IMR-90 (cell line): ENCODE data around the gene SCARB1. TPM values are rescaled to one million over a fixed set of nuclear protein-coding genes. Genes with fewer than 3 reads are reported as not detected.

Experiments used
- ATAC-seq: fragments of 200-7000 bp; cut with Tn5 transposase; 2 replicates; pipeline ENCODE4 v1.9.1; 2020; ENCODE audit warnings: low read depth, mild to moderate bottlenecking, moderate library complexity
- BruUV-seq: library from RNA; stranded (reverse); fragments of 400-500 nt; replicated peaks from 2 replicates; lab custom pipeline; 2021; lab: Mats Ljungman, UMichigan
- CTCF ChIA-PET: fragments of 300-600 bp; formaldehyde crosslinking; extraction: SDS; loops from one replicate; lab custom pipeline; 2021; ENCODE audit warnings: antibody characterized with exemption; lab: Yijun Ruan, JAX
- POLR2A ChIA-PET: fragments of 300-600 bp; sonication (Branson Sonifier 250); formaldehyde crosslinking; loops from one replicate; lab custom pipeline; 2022; ENCODE audit warnings: antibody characterized with exemption; ENCODE audit not compliant: unreplicated experiment; lab: Charles Lee
- DNase-seq: peaks from one replicate; pipeline ENCODE4 v3.0.0; 2013
- H2AFZ ChIP-seq: replicated peaks from 2 replicates; pipeline ENCODE3; 2013; ENCODE audit warnings: low read length, mild to moderate bottlenecking; ENCODE audit not compliant: poor library complexity
- H2AK5ac ChIP-seq: 2 replicates; pipeline ENCODE4 v1.6.1; 2013; ENCODE audit warnings: low read depth, low read length, inconsistent platforms
- H2AK9ac ChIP-seq: replicated peaks from 2 replicates; pipeline ENCODE3; 2013; ENCODE audit warnings: mild to moderate bottlenecking, low read depth, low read length, moderate library complexity; ENCODE audit not compliant: poor library complexity
- H2BK120ac ChIP-seq: 2 replicates; pipeline ENCODE4 v1.6.1; 2013; ENCODE audit warnings: low read depth, low read length, inconsistent platforms
- H2BK15ac ChIP-seq: 3 replicates; pipeline ENCODE4 v1.6.1; 2013; ENCODE audit warnings: low read depth, low read length, inconsistent platforms
- H2BK20ac ChIP-seq: 2 replicates; pipeline ENCODE4 v1.6.1; 2013; ENCODE audit warnings: low read depth, mild to moderate bottlenecking, inconsistent platforms, low read length, moderate library complexity
- H2BK5ac ChIP-seq: 2 replicates; pipeline ENCODE4 v1.6.1; 2013; ENCODE audit warnings: mild to moderate bottlenecking, low read depth, low read length, inconsistent platforms; ENCODE audit not compliant: poor library complexity, severe bottlenecking
- H3K14ac ChIP-seq: replicated peaks from 2 replicates; pipeline ENCODE4 v1.6.1; 2013; ENCODE audit warnings: low read depth, low read length, inconsistent platforms
- H3K18ac ChIP-seq: 2 replicates; pipeline ENCODE4 v1.6.1; 2013; ENCODE audit warnings: low read depth, low read length, control low read depth
- H3K23ac ChIP-seq: 2 replicates; pipeline ENCODE4 v1.6.1; 2013; ENCODE audit warnings: low read depth, low read length, inconsistent platforms
- H3K27ac ChIP-seq: 2 replicates; pipeline ENCODE4 v1.5.1; 2013; ENCODE audit warnings: mild to moderate bottlenecking, control low read depth, low read length; ENCODE audit not compliant: insufficient read depth
- H3K27me3 ChIP-seq: 2 replicates; pipeline ENCODE4 v1.6.1; 2013; ENCODE audit warnings: low read length; ENCODE audit not compliant: control insufficient read depth, insufficient read depth
- H3K36me3 ChIP-seq: 2 replicates; pipeline ENCODE4 v1.6.1; 2013; ENCODE audit warnings: low read length, mixed read lengths; ENCODE audit not compliant: control insufficient read depth, insufficient read depth
- H3K4ac ChIP-seq: 2 replicates; pipeline ENCODE4 v1.6.1; 2013; ENCODE audit warnings: low read depth, low read length, inconsistent platforms
- H3K4me1 ChIP-seq: 2 replicates; pipeline ENCODE4 v1.6.1; 2013; ENCODE audit warnings: low read length, mixed read lengths; ENCODE audit not compliant: control insufficient read depth, insufficient read depth
- H3K4me2 ChIP-seq: 2 replicates; pipeline ENCODE4 v1.6.1; 2013; ENCODE audit warnings: low read depth, mild to moderate bottlenecking, control low read depth, low read length, moderate library complexity
- H3K4me3 ChIP-seq: 2 replicates; pipeline ENCODE4 v1.5.1; 2013; ENCODE audit warnings: low read depth, mild to moderate bottlenecking, control low read depth, low read length, moderate library complexity; ENCODE audit not compliant: insufficient read depth
- H3K56ac ChIP-seq: 2 replicates; pipeline ENCODE4 v1.6.1; 2013; ENCODE audit warnings: low read length, inconsistent platforms; ENCODE audit not compliant: insufficient read depth; ENCODE audit errors: extremely low read depth
- H3K79me1 ChIP-seq, 2 experiments: 2 replicates each; pipeline ENCODE4 v1.6.1; 2013; ENCODE audit warnings: low read length in 2 of 2, inconsistent platforms in 1 of 2, low read depth in 1 of 2
- H3K9ac ChIP-seq: 2 replicates; pipeline ENCODE4 v1.6.1; 2013; ENCODE audit warnings: low read depth, low read length, control low read depth
- H3K9me1 ChIP-seq: 2 replicates; pipeline ENCODE4 v1.6.1; 2013; ENCODE audit warnings: low read length, inconsistent platforms; ENCODE audit not compliant: insufficient read depth
- H3K9me3 ChIP-seq: 2 replicates; pipeline ENCODE4 v1.6.1; 2013; ENCODE audit warnings: low read length; ENCODE audit not compliant: control insufficient read depth, insufficient read depth
- H4K20me1 ChIP-seq: 2 replicates; pipeline ENCODE4 v1.6.1; 2013; ENCODE audit warnings: low read length, inconsistent platforms; ENCODE audit not compliant: insufficient read depth
- H4K5ac ChIP-seq: 2 replicates; pipeline ENCODE4 v1.6.1; 2013; ENCODE audit warnings: mild to moderate bottlenecking, low read depth, low read length, control low read depth
- H4K8ac ChIP-seq, 2 experiments: 2 replicates each; pipeline ENCODE4 v1.6.1; 2013; ENCODE audit warnings: low read depth in 2 of 2, low read length in 2 of 2, control low read depth in 1 of 2, inconsistent platforms in 1 of 2
- H4K91ac ChIP-seq: 2 replicates; pipeline ENCODE4 v1.6.1; 2013; ENCODE audit warnings: low read depth, low read length, inconsistent platforms; ENCODE audit not compliant: insufficient read depth
- CEBPB ChIP-seq: IDR thresholded peaks from 2 replicates; pipeline ENCODE4 v1.6.1; 2012; ENCODE audit warnings: low read depth, low read length, improper control_type of control experiment
- FOS ChIP-seq: fragments of 150-350 bp; IDR thresholded peaks from 2 replicates; pipeline ENCODE4 v1.6.1; 2016; ENCODE audit warnings: low read depth, low read length
- WGBS, 2 experiments: methylation state at CpG; one replicate each; pipeline versions ENCODE4 v1.1.5 to v1.1.7; 2013; ENCODE audit warnings: missing lambda C conversion rate in 2 of 2; ENCODE audit not compliant: insufficient read length in 1 of 2; ENCODE audit errors: extremely low coverage in 2 of 2; 5-methylcytosine and 5-hydroxymethylcytosine counted together
- dilution Hi-C: fragments of 300-500 bp; cut with HindIII; formaldehyde crosslinking; loops from one replicate; pipeline ENCODE4 v1.14.3; 2018; ENCODE audit warnings: low sequenced_read_pairs; ENCODE audit not compliant: unreplicated experiment
- in situ Hi-C: fragments of 300-500 bp; cut with MboI; formaldehyde crosslinking; loops from 3 replicates; pipeline ENCODE4 v1.14.3; 2019; ENCODE audit warnings: low sequenced_read_pairs, inconsistent platforms, mixed read lengths
- intact Hi-C: fragments of 100-400 bp; cut with micrococcal nuclease; formaldehyde crosslinking; loops from 2 replicates; pipeline ENCODE4 v1.10.0; 2022
- polyA plus RNA-seq, 3 experiments: library from polyadenylated mRNA; depleted of rRNA; stranded (reverse); fragments of >200 nt; gene quantifications; 2 replicates each; pipeline ENCODE4 v1.2.3, GENCODE V29; 2012; ENCODE audit warnings: low replicate concordance in 1 of 3
- total RNA-seq: library from RNA; depleted of rRNA; stranded (reverse); fragments of >200 nt; gene quantifications from 2 replicates; pipeline ENCODE4 v1.2.3, GENCODE V29; 2012
- TF ChIP-seq, protein P1 (sequence below): fragments of 150-350 bp; IDR thresholded peaks from 2 replicates; pipeline ENCODE4 v1.6.1; 2016; ENCODE audit warnings: low read depth, mild to moderate bottlenecking, low read length, moderate library complexity, borderline replicate concordance

Gene SCARB1
- total and polyA plus RNA-seq, 2 of the 4 experiments (the other 2 are of a cell fraction), result 3.0 to 24.8 TPM

DNA sequence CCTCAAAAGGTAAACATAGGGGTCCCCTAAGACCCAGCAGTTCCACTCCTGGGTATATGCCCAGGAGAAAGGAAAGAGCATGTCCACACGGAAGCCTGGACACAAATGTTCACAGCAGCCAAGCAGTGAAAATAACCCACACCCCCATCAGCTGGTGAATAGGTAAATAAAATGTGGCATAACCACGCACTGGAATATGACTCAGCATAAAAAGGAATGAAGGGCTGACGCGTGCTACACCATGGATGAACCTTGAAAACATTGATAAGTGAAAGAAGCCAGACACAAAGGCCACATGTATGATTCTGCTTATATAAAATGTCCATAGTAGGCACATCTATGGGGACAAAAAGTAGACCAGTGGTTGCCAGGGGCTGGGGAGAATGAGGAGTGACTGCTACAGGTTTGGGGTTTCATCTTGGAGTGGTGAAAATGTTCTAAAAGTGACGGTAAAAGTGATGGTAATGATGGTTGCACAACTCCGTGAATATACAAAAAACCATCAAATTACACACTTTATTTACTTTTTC lies 3.8 kb upstream of the SCARB1 start (continued):
- TF ChIP-seq, protein P1, sequence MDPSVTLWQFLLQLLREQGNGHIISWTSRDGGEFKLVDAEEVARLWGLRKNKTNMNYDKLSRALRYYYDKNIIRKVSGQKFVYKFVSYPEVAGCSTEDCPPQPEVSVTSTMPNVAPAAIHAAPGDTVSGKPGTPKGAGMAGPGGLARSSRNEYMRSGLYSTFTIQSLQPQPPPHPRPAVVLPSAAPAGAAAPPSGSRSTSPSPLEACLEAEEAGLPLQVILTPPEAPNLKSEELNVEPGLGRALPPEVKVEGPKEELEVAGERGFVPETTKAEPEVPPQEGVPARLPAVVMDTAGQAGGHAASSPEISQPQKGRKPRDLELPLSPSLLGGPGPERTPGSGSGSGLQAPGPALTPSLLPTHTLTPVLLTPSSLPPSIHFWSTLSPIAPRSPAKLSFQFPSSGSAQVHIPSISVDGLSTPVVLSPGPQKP, result no peak

DNA sequence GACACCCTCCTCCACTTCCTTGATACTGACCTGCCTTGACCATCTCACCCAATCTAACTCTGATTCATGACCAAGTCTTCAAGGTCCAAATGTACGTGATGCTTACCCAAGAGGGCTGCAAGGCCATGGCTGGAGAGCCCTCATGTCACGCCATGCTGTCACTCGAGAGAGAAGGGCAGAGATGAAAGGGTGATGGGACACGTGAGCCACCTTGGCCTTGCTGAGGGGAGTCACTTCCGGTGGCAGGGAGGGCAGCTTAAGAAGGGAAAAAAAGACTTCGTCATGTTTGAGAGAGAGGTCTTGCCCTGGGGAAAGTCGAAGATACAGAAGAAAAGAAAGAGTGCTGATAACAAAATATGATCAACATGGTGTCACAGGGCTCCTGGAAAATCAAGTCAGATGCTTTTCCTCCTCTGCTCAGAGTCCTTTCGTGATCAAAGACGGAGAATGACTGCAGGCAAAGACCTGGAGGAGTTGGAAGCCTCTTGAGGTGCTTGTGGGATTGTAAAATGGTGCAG lies 3.3 kb upstream of the SCARB1 start:
- ChIA-PET POLR2A (no interaction called here), CTCF (no interaction called here)
- Histone ChIP-seq H3K23ac (peak overlapping the region; percentile 41), H3K18ac (peak overlapping the region; percentile 69; the same call in 1 of the 2 replicates), H3K27ac (0 out of 2 replicates have a peak overlapping the region, but pooled peaks have one; percentile 13), H3K27me3 (no peaks in the 10 kb centered on the region; the same call in 1 of the 2 replicates), H3K14ac (peak overlapping the region; percentile 74; the same call in 1 of the 2 replicates), H4K8ac (peak overlapping the region; percentile 6 to 56; a peak in 3 of 4 replicates), H3K9ac (no peak overlapping the region), H2BK5ac (peak overlapping the region; percentile 67), H3K4me1 (peaks cover 6% of the 10 kb centered on the region), H3K4me2 (no peak overlapping the region), H2AFZ (peak overlapping the region; percentile 67), H3K9me3 (peaks cover 4% of the 10 kb centered on the region; the same call in 1 of the 2 replicates), H3K36me3 (no peaks in the 10 kb centered on the region), H2BK20ac (peak overlapping the region; percentile 48; the same call in 1 of the 2 replicates), H2AK9ac (peak overlapping the region; percentile 69), H3K9me1 (peaks cover 10% of the 10 kb centered on the region), H3K4me3 (no peak overlapping the region), H3K79me1 (peaks cover 0 to 9% of the 10 kb centered on the region in 2 experiments; a peak in 1 of 4 replicates), H4K91ac (peak overlapping the region; percentile 66), H2BK120ac (peak overlapping the region; percentile 76), H4K20me1 (no peaks in the 10 kb centered on the region), H2BK15ac (peak overlapping the region; percentile 39; the same call in 1 of the 3 replicates), H2AK5ac (peak overlapping the region; percentile 86; the same call in 1 of the 2 replicates), H4K5ac (peak overlapping the region; percentile 39), H3K4ac (peak overlapping the region; percentile 80), H3K56ac (no peak overlapping the region)
- ATAC-seq (no peak), DNase-seq (no peak)
- BruUV-seq, result no TSS peak
- intact Hi-C loops, result no loop called here
- 70% methylated on average over 5 of the region's 9 CpGs; no CpG with 5 or more reads in 1 of the 2 experiments for WGBS, 2 experiments
- no peak for TF ChIP-seq FOS
- no peak for TF ChIP-seq CEBPB
- in situ Hi-C loops, result no loop called here
- dilution Hi-C loops, result no loop called here
